Measurements from ENCODE around the gene OSBPL9. TPM values are rescaled to one million over a fixed set of nuclear protein-coding genes. Genes with fewer than 3 reads are reported as not detected.
"Not testable (repeated sequence)": the region's sequence is repeated elsewhere in the genome, so short reads cannot be mapped to it uniquely, and the experiment has no call there.

The OSBPL9 gene
- total RNA-seq, 4 donors from 2014 or later: 65.8 to 206 (median 136) TPM

DNA sequence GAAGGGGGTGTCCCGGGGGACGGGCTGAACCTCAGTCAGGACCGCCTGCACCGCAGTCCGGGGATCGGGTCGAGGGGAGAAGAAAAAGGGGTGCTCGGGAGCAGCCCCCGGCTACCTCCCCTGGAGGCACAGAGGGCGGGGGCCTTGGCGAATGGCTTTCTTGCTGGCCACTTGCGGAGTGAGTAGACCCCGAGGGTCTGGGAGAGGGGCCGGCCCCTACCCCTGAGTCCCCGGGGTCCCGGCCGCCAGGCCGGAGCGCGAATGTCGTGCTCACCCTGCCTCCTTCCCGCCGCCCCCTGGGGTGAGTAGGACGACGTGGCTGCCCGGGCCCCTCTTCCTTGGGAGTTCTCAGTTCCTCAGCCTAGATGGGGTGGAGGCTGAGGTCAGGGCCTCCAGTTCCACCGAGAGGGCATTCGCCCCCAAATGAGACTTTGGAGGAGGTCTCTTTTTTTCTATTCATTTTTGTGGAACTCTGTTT is 113.0 kb downstream of the OSBPL9 start:
- Histone ChIP-seq H3K27ac (peak overlapping the region; percentile 9 to 67 (median 59)), H3K4me3 (peak overlapping the region; percentile 45 to 54 (median 50)), H3K4me1 (peaks cover 83 to 88% of the 10 kb centered on the region in 2 donors), H3K36me3 (no peaks in the 10 kb centered on the region), H3K27me3 (no peaks in the 10 kb centered on the region), H3K9me3 (no peaks in the 10 kb centered on the region)
- TF ChIP-seq POLR2A (IDR thresholded peaks at IDR 0.05): no peak
- in situ Hi-C loops (cut with MboI; ENCODE audit: low sequenced_read_pairs in 4 of 4) (no loop called here), intact Hi-C loops (cut with DNase I; ENCODE audit: low total_unique reads) (loop anchor here (5.0 kb wide), 1 partner anchor 38 kb away; no protein-coding TSS in a partner anchor)
- no peak for ATAC-seq
- DNase-seq: no peak

DNA sequence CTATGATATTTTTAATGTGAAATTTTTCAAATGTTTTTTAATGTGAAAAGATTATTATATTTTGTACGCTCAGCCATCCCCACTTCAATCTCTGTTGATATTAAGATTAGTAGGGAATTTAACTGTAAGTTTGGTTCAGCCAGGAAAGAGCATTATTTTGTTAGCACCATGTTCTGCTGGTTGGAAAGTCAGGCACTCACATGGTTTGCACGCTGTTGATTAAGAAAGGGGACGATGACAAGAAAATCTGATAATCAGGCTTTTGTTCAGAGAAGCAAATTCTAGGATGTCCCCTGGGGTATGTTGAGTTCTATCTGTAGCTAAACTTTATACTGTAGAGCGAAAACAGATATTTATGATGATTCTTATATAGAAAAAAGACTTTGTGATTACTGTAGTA is 115.1 kb downstream of the OSBPL9 start:
- H3K27ac ChIP-seq: peak overlapping the region; percentile 57 to 84 (median 76)
- no peaks in the 10 kb centered on the region for H3K27me3 ChIP-seq
- H3K9me3 ChIP-seq: no peaks in the 10 kb centered on the region
- in situ Hi-C loops (cut with MboI; ENCODE audit: low sequenced_read_pairs in 4 of 4): no loop called here
- H3K36me3 ChIP-seq: no peaks in the 10 kb centered on the region
- peaks cover 82 to 88% of the 10 kb centered on the region in 2 donors for H3K4me1 ChIP-seq
- no peak for ATAC-seq
- TF ChIP-seq, protein P1, sequence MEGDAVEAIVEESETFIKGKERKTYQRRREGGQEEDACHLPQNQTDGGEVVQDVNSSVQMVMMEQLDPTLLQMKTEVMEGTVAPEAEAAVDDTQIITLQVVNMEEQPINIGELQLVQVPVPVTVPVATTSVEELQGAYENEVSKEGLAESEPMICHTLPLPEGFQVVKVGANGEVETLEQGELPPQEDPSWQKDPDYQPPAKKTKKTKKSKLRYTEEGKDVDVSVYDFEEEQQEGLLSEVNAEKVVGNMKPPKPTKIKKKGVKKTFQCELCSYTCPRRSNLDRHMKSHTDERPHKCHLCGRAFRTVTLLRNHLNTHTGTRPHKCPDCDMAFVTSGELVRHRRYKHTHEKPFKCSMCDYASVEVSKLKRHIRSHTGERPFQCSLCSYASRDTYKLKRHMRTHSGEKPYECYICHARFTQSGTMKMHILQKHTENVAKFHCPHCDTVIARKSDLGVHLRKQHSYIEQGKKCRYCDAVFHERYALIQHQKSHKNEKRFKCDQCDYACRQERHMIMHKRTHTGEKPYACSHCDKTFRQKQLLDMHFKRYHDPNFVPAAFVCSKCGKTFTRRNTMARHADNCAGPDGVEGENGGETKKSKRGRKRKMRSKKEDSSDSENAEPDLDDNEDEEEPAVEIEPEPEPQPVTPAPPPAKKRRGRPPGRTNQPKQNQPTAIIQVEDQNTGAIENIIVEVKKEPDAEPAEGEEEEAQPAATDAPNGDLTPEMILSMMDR (IDR thresholded peaks at IDR 0.05 in 4 of 5, conservative IDR thresholded peaks at IDR 0.05 in 1 of 5): no peak
- TF ChIP-seq POLR2A (IDR thresholded peaks at IDR 0.05): no peak
- DNase-seq: no peak
- no peak overlapping the region for H3K4me3 ChIP-seq
- intact Hi-C loops (cut with DNase I; ENCODE audit: low total_unique reads): loop anchor here (5.0 kb wide), 1 partner anchor 40 kb away; no protein-coding TSS in a partner anchor

DNA sequence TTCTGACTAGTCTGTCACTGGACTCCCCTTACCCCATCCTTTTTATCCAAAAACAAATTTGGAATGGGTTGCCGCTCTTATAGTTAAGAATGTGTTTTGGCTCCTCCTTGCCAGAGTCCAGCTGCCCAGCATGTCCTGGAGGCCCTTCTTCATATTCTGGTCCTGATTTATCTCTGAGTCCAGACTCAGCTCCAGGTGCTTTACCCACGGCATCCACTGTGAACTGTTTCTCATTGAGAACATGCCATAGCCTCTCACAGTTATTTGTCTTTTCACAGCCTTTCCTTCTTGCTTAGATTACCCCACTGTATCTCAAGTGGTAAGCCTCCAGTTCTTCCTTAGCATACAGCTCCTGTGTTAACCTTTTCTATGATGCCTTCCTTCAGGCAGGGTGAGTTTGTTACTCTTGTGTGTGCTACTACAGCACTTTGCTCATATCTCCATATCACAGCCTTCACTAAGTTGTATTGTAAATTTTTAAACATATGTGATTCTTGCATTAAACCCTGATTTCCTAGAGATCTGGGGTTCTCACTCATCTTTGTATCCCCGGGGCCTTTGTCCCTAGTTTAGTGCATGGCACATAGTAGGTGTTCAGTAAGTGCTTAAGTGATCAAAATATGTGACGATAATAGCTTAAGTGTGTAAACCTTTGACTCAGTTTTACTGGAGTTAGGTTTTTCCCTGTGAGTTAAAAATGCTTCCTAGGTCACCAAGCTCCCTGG is 116.0 kb downstream of the OSBPL9 start:
- in situ Hi-C loops (cut with MboI; ENCODE audit: low sequenced_read_pairs in 4 of 4) (no loop called here), intact Hi-C loops (cut with DNase I; ENCODE audit: low total_unique reads) (loop anchor here (5.0 kb wide), 1 partner anchor 41 kb away; no protein-coding TSS in a partner anchor)
- H3K27me3 ChIP-seq: no peaks in the 10 kb centered on the region
- peaks cover 86 to 88% of the 10 kb centered on the region in 2 donors for H3K4me1 ChIP-seq
- DNase-seq (no peak), ATAC-seq (no peak)
- H3K27ac ChIP-seq: peak overlapping the region; percentile 57 to 84 (median 76)
- no peaks in the 10 kb centered on the region for H3K9me3 ChIP-seq
- H3K36me3 ChIP-seq: no peaks in the 10 kb centered on the region
- TF ChIP-seq, protein P1 (IDR thresholded peaks at IDR 0.05 in 4 of 5, conservative IDR thresholded peaks at IDR 0.05 in 1 of 5): no peak
- TF ChIP-seq POLR2A (IDR thresholded peaks at IDR 0.05): no peak
- H3K4me3 ChIP-seq: no peak overlapping the region

DNA sequence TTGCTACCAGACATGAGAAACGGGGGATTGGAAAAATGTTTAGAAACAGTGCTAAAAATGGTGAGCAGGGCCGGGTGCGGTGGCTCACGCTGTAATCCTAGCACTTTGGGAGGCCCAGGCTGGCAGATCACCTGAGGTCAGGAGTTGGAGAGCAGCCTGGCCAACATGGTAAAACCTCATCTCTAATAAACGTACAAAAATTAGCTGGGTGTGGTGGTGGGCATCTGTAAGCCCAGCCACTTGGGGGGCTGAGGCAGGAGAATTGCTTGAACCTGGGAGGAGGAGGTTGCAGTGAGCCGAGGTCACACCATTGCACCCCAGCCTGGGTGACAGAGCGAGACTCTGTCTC is 116.5 kb downstream of the OSBPL9 start:
- intact Hi-C loops (cut with DNase I; ENCODE audit: low total_unique reads): loop anchor here (5.0 kb wide), 1 partner anchor 41 kb away; no protein-coding TSS in a partner anchor
- ATAC-seq; H3K9me3 ChIP-seq; H3K4me3 ChIP-seq; DNase-seq; H3K36me3 ChIP-seq; H3K27me3 ChIP-seq; in situ Hi-C loops (cut with MboI; ENCODE audit: low sequenced_read_pairs in 4 of 4): not testable (repeated sequence)
- Histone ChIP-seq H3K4me1 (peaks cover 86 to 92% of the 10 kb centered on the region in 2 donors), H3K27ac (peak overlapping the region; percentile 57 to 84 (median 76))

DNA sequence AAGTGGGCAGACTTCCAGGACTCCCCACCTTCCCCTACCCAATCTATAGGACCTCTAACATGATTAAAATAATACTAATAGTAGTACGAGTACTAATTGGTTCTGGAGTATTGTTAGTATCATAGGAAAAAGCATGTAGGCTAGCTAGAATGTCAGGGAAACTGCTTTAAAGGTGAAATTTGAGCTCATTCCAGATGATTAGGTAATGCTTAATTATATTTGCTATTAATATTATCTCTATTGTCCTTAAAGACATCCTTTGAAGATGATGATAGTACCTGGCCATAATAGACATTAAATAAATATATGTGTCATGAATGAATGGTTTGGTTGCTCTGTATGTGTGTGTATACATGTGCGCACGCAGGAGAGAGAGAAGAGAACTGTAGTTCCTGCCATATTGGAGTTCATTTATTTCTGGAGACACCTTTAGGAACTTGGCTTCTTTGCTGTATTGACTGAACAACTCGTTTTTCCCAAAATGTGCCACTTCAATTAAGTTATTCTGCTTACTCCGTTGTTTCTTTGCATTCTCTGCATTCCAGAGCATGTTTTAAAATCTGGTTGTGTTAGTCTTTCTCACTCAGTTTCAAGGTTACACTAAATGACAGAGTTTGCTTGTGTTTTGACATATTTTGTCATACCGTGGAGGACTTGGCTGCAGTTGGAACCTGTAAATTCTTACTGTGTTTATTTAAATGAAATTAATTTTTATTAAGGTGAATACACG is 117.1 kb downstream of the OSBPL9 start:
- Histone ChIP-seq H3K4me3 (no peak overlapping the region), H3K27me3 (no peaks in the 10 kb centered on the region), H3K27ac (peak overlapping the region; percentile 70 to 84 (median 76)), H3K9me3 (no peaks in the 10 kb centered on the region), H3K4me1 (peaks cover 85 to 92% of the 10 kb centered on the region in 2 donors), H3K36me3 (no peaks in the 10 kb centered on the region)
- DNase-seq (no peak), ATAC-seq (no peak)
- TF ChIP-seq, protein P1 (IDR thresholded peaks at IDR 0.05 in 4 of 5, conservative IDR thresholded peaks at IDR 0.05 in 1 of 5): no peak
- TF ChIP-seq POLR2A (IDR thresholded peaks at IDR 0.05): no peak
- in situ Hi-C loops (cut with MboI; ENCODE audit: low sequenced_read_pairs in 4 of 4) (no loop called here), intact Hi-C loops (cut with DNase I; ENCODE audit: low total_unique reads) (loop anchor here (5.0 kb wide), 1 partner anchor 42 kb away; no protein-coding TSS in a partner anchor)
